ENCODE data around the gene LYG1.

GRCh38 chr2:99238599-99238998 lies 62.4 kb downstream of the LYG1 start:
- TF ChIP-seq POLR2AphosphoS5 (IDR thresholded peaks at IDR 0.05; ENCODE audit: low read depth, low read length): no peak
- no peak for TF ChIP-seq SIN3A (IDR thresholded peaks at IDR 0.05; ENCODE audit: borderline replicate concordance, insufficient read depth, low read length)
- TF ChIP-seq REST (IDR thresholded peaks at IDR 0.05; ENCODE audit: insufficient read depth in 1 of 2, low read depth in 2 of 2, low read length in 2 of 2): no peak
- no peak for TF ChIP-seq FOXP2 (optimal IDR thresholded peaks at IDR 0.05; ENCODE audit: borderline replicate concordance, extremely low read depth, extremely low read length, insufficient read depth)

All from PFSK-1 (cell line).